8988T (cell line): ENCODE results near the gene MORC4.

Source experiments
- DNase-seq: peaks from one replicate; pipeline ENCODE4 v3.0.0; 2011

Gene MORC4

DNA sequence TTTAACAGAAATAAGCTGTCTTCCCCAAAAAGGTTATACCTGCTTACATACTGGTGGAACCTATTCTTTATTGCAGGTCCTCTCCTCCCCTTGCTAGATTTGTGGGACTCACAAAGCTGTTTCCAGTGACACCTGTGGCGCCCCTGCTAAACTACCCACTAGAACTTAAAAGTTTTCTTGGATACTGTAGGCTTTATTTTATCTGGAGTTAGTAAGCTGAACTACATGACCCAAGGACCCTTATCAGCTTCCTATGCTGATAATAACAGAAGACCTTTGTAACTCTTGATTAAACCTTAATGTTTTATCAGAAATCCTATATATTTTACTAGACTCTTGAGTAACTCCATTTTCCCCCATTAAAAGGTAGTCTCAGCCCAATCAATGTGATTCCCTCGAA is 47.5 kb downstream of the MORC4 start:
- DNase-seq = no peak

- DNase-seq = no peak
These were observed 47.9 kb downstream of the MORC4 start for GRCh38 chrX:106952089-106952488.

- DNase-seq = no peak
These were observed 48.8 kb downstream of the MORC4 start for GRCh38 chrX:106951230-106951629.

DNA sequence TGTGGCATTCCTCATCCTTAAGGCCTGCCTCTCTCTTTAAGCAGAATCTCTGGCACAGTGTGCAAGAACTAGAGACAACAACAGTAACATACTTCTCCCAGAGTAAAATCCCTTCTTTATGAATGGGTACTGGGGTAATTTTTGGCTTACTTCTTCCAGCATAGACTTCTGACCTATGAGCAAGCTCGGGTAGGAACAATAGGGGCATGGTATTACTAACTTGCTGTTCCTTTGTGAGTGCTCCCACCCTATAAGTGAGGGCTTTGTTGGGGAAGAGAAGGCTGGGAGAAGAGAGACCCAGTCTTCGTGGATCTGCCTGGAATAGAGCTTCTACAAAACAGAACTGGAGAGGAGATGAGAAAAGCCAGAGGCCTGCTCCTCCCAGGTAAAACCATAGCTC is 49.6 kb downstream of the MORC4 start:
- DNase-seq = no peak

DNA sequence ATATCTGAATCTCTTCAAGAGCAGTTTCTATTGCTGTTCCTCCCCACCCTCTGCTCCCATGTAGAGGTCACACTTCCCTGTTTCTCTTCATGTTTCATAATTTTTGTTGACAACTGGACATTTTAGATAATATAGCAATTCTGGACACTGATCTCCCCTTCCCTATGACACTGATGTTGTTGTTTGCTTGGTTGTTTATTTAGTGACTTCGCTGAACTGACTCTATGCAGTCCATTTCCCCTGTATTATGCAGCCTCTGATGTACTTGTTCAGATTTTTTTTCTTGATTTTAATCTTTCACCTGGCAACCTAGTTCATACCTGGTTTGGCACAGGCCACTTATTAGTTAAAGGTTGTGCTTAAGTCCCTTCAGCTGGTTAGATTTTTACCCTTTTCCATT is 50.6 kb downstream of the MORC4 start:
- no peak for DNase-seq

- no peak for DNase-seq
These were observed 51.4 kb downstream of the MORC4 start for GRCh38 chrX:106948641-106949040.

GRCh38 chrX:106946464-106946863 is 53.5 kb downstream of the MORC4 start:
- no peak for DNase-seq

DNA sequence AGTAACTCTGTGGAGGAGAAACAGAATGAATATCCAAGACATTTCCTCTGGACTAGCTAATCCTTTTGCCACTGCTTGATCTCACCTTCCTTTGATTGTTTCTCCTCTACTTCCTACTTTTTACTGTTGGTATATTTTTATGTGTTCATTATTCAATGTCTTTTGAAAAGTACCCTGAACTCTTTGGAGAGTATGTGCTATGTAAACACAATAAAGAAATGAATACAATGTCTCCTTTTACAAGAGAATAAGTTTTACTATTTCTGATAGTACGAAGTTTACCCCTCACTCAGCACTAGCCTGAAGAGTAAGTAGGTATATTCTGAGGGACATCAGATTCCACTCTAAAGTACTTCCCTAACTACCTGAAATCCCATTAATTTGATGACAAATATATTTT is 59.9 kb downstream of the MORC4 start:
- no peak for DNase-seq

GRCh38 chrX:106939566-106939965 is 60.4 kb downstream of the MORC4 start:
- DNase-seq = no peak

- DNase-seq = no peak
These were observed 63.8 kb downstream of the MORC4 start for GRCh38 chrX:106936246-106936645.

DNA sequence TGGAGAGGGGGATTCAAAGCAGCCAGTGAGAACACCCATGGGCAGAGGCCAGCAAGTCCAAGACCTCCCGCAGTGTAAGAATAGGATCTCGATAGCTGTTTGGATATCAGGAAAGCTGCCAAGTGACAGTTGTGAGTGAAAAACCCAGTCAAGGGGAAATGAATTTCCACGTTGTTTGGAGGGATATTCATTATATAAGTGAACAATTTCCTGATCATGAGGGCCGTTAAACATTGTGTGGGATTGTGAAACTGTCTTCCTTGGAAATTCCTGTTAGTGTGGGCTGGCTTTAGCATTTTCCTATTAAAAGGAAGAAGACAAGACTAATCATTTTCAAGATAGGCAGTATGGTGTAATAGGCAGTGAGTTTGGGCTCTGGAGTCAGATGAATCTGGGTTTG is 64.8 kb downstream of the MORC4 start:
- no peak for DNase-seq

GRCh38 chrX:106933538-106933961 is 66.5 kb downstream of the MORC4 start:
- DNase-seq = no peak

GRCh38 chrX:106932960-106933537 is 67.0 kb downstream of the MORC4 start:
- no peak for DNase-seq

- no peak for DNase-seq
These were observed 67.5 kb downstream of the MORC4 start for GRCh38 chrX:106932492-106932923.

DNA sequence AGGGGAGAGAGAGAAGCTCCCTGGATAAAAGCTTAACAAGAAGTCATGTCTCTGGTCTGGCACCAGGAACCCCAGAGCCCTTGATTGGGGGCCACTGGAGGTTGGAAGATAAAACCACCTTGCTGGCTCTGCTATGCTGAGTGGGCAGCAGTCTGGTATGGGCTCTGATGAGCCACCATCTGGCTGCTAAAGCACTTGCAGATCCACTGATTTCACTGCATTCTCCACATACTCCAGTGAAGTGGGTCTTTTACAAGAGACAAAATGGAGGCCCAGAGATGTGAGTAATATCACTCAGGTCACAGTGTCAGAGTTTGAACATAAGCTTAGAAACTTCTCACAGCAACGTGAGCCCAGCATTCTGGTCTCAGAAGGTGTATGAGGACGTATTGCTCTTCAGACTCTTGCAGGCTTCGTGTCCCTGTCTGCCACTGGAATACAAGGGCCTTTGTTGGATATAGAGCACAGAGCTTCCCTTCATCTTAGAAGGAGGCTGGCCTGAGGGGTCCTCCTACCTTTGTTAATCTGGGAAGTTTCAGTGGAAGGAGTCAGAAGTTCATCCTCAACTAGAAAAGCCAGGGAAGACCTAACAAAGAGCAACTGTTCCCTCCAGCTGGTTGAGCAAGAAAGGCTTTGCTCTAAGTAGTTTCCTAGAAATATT is 68.1 kb downstream of the MORC4 start:
- DNase-seq = no peak

GRCh38 chrX:106928227-106928626 is 71.8 kb downstream of the MORC4 start:
- no peak for DNase-seq

DNA sequence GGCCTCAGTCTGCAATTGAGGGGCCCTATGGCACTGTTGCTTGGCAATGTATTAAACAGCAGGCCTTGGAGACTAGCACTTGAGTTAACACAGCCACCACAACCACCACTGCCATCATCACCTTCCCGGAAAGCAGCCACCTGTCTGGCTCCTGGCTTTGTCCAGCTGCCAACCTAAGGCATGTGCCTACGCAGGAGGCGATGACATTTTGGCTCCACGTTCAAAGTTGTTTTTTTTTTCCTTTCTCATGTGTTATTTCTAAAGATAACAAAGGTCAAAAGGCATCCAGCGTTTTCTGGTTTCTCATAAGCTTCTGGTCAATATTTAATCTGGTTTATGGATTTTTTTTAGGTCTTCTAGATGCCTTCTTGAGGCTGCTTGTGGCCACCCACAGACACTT is 72.3 kb downstream of the MORC4 start:
- no peak for DNase-seq

DNA sequence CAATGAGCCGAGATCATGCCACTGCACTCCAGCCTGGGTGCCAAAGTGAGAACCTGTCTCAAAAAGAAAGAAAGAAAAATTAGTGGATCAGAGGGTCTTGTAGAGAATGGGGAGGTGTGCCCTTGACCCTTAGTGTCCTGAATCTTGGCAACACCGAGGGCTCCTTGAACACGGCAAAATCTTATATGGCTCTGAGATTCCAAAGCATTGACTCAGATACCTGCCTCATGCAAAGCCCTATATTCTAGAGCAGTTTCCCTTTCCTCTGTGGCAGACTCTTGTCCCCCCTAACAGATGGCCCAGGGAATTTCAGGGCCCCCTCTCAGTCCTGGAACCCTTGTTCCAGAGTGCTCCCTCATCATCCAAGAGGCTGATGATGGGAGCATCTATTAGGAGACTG is 73.0 kb downstream of the MORC4 start:
- DNase-seq = no peak

GRCh38 chrX:106921637-106922036 is 78.4 kb downstream of the MORC4 start:
- DNase-seq = no peak

- DNase-seq = no peak
These were observed 80.0 kb downstream of the MORC4 start, which contains the start of gene CLDN2 for GRCh38 chrX:106919932-106920452. TSS of gene CLDN2 (plus strand) at chrX:106920402. CDS start at chrX:106928229, 7,827 bp downstream.

- DNase-seq = no peak
These were observed 82.0 kb downstream of the MORC4 start for GRCh38 chrX:106917830-106918500.

- DNase-seq = no peak
These were observed 87.1 kb downstream of the MORC4 start for GRCh38 chrX:106912864-106913263.

GRCh38 chrX:106906361-106906760 is 93.7 kb downstream of the MORC4 start:
- no peak for DNase-seq

- DNase-seq = no peak
These were observed 94.8 kb downstream of the MORC4 start for GRCh38 chrX:106905064-106905708.
